SU-DHL-6 (cell line): ENCODE results near the gene CD300H.

Source experiments
- H2AFZ ChIP-seq: fragments of 200-600 bp; sonication (generic); 2 replicates; pipeline ENCODE4 v1.6.1; 2014; ENCODE audit warnings: low read depth, mild to moderate bottlenecking, moderate library complexity, mixed read lengths, antibody characterized with exemption, low read length; ENCODE audit not compliant: severe bottlenecking
- H3F3A ChIP-seq: fragments of 200-600 bp; shearing (Covaris generic); 2 replicates; pipeline ENCODE4 v1.6.0; 2016; ENCODE audit warnings: antibody characterized with exemption, mild to moderate bottlenecking; ENCODE audit not compliant: insufficient read depth
- H3K27ac ChIP-seq: fragments of 200-600 bp; sonication (generic); 2 replicates; pipeline ENCODE4 v1.5.1; 2016; ENCODE audit warnings: low read depth, mild to moderate bottlenecking, low read length, moderate library complexity, mixed read lengths
- H3K27me3 ChIP-seq: fragments of 200-600 bp; sonication (generic), shearing (Covaris generic); 2 replicates; pipeline ENCODE4 v1.6.0; 2014; ENCODE audit warnings: mild to moderate bottlenecking, low read length
- H3K36me3 ChIP-seq: fragments of 200-600 bp; sonication (generic); 2 replicates; pipeline ENCODE4 v1.6.1; 2014; ENCODE audit warnings: mild to moderate bottlenecking, low read length, mixed read lengths
- H3K4me2 ChIP-seq: fragments of 300-600, 200-600 bp; shearing (Covaris generic), sonication (generic); 2 replicates; pipeline ENCODE4 v1.6.0; 2014; ENCODE audit warnings: low read length, low read depth, mild to moderate bottlenecking; ENCODE audit not compliant: poor library complexity, severe bottlenecking
- H3K4me3 ChIP-seq: fragments of 200-600 bp; sonication (generic); 2 replicates; pipeline ENCODE4 v1.5.1; 2014; ENCODE audit warnings: antibody characterized with exemption, low read length, mild to moderate bottlenecking, mixed read lengths; ENCODE audit not compliant: insufficient read depth, poor library complexity, severe bottlenecking
- H3K79me2 ChIP-seq: fragments of 200-600 bp; sonication (generic); 2 replicates; pipeline ENCODE4 v1.6.1; 2014; ENCODE audit warnings: mild to moderate bottlenecking, low read length, moderate library complexity; ENCODE audit not compliant: insufficient read depth
- H3K9ac ChIP-seq: fragments of 200-600 bp; sonication (generic); 2 replicates; pipeline ENCODE4 v1.7.0; 2014; ENCODE audit warnings: mild to moderate bottlenecking, low read length
- H3K9me2 ChIP-seq: fragments of 200-600 bp; sonication (generic); replicated peaks from 2 replicates; pipeline ENCODE4 v1.6.1; 2014; ENCODE audit warnings: low read length; ENCODE audit not compliant: insufficient read depth
- H3K9me3 ChIP-seq: fragments of 200-600 bp; sonication (generic); 2 replicates; pipeline ENCODE4 v1.6.1; 2014; ENCODE audit warnings: low read length, mixed read lengths; ENCODE audit not compliant: insufficient read depth
- H4K20me1 ChIP-seq: fragments of 200-600 bp; sonication (generic); 2 replicates; pipeline ENCODE4 v1.6.1; 2014; ENCODE audit warnings: low read depth, mild to moderate bottlenecking, antibody characterized with exemption, low read length, moderate library complexity, mixed read lengths
- EZH2phosphoT487 ChIP-seq: fragments of 200-600 bp; sonication (generic), shearing (Covaris generic); conservative IDR thresholded peaks from 2 replicates; pipeline ENCODE4 v1.6.1; 2018; ENCODE audit warnings: mild to moderate bottlenecking, antibody characterized with exemption, low read length, moderate library complexity, mixed read lengths
- TF ChIP-seq, protein P1 (sequence below): fragments of 200-600 bp; sonication (generic); IDR thresholded peaks from one replicate; pipeline ENCODE4 v1.5.1; 2017; ENCODE audit warnings: antibody characterized with exemption, mild to moderate bottlenecking, low read length, moderate library complexity; ENCODE audit not compliant: insufficient read depth, poor library complexity, severe bottlenecking

CD300H gene

DNA sequence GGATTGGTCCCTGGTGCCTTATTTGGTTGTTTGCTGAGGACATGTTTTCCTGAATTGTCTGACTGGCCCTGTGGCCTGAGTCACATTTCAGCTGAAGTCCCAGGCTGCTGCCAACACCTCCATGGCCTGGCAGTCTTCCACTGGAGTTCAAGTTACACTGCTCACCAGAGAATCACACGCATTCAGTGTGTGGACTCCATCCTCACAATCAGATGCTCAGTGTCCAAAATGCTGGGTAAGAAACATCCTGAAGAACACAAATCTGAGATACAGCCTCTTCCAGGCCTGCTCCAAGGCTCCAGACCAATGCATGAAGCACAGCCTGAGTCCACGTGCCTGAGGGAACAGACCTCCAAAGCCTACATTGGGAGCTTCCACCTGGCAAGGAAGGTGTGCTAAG is 55.3 kb downstream of the CD300H start:
- Histone ChIP-seq H3K27ac (no peak overlapping the region), H3K27me3 (no peaks in the 10 kb centered on the region), H3K9me2 (no peaks in the 10 kb centered on the region), H3F3A (peaks cover 6% of the 10 kb centered on the region; the same call in 1 of the 2 replicates), H3K9me3 (peaks cover 13% of the 10 kb centered on the region; the same call in 1 of the 2 replicates), H3K9ac (no peak overlapping the region), H3K4me2 (no peak overlapping the region), H2AFZ (no peak overlapping the region), H3K4me3 (no peak overlapping the region), H3K79me2 (no peaks in the 10 kb centered on the region), H4K20me1 (no peaks in the 10 kb centered on the region), H3K36me3 (no peaks in the 10 kb centered on the region)
- TF ChIP-seq, protein P1, sequence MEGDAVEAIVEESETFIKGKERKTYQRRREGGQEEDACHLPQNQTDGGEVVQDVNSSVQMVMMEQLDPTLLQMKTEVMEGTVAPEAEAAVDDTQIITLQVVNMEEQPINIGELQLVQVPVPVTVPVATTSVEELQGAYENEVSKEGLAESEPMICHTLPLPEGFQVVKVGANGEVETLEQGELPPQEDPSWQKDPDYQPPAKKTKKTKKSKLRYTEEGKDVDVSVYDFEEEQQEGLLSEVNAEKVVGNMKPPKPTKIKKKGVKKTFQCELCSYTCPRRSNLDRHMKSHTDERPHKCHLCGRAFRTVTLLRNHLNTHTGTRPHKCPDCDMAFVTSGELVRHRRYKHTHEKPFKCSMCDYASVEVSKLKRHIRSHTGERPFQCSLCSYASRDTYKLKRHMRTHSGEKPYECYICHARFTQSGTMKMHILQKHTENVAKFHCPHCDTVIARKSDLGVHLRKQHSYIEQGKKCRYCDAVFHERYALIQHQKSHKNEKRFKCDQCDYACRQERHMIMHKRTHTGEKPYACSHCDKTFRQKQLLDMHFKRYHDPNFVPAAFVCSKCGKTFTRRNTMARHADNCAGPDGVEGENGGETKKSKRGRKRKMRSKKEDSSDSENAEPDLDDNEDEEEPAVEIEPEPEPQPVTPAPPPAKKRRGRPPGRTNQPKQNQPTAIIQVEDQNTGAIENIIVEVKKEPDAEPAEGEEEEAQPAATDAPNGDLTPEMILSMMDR = no peak
- no peak for TF ChIP-seq EZH2phosphoT487
